ENCODE results near the gene PACRG. TPM values are rescaled to one million over a fixed set of nuclear protein-coding genes. Genes with fewer than 3 reads are reported as not detected.

PACRG gene
- total RNA-seq, 1 donor from 2014 or later = 2.4 TPM

GRCh38 chr6:162940426-162940825, 212.7 kb downstream of the PACRG start:
- Mint-ChIP-seq H3K4me3 (ENCODE audit: low read depth) (no peak overlapping the region), H3K27me3 (no peaks in the 10 kb centered on the region), H3K36me3 (ENCODE audit: insufficient read depth) (no peaks in the 10 kb centered on the region), H3K27ac (no peak overlapping the region), H3K4me1 (ENCODE audit: low read depth) (peaks cover 6% of the 10 kb centered on the region), H3K9me3 (ENCODE audit: low read depth) (peaks cover 14% of the 10 kb centered on the region)
- TF ChIP-seq CTCF (IDR thresholded peaks at IDR 0.05; ENCODE audit: unreplicated experiment) = no peak
- DNase-seq (ENCODE audit: low spot score, unreplicated experiment) = no peak

- peaks cover 12% of the 10 kb centered on the region for H3K9me3 Mint-ChIP-seq (ENCODE audit: low read depth)
- no peak overlapping the region for H3K27ac Mint-ChIP-seq
- TF ChIP-seq CTCF (IDR thresholded peaks at IDR 0.05; ENCODE audit: unreplicated experiment) = no peak
- H3K4me1 Mint-ChIP-seq (ENCODE audit: low read depth) = peaks cover 6% of the 10 kb centered on the region
- H3K36me3 Mint-ChIP-seq (ENCODE audit: insufficient read depth) = no peaks in the 10 kb centered on the region
- no peak for DNase-seq (ENCODE audit: low spot score, unreplicated experiment)
- H3K4me3 Mint-ChIP-seq (ENCODE audit: low read depth) = no peak overlapping the region
- no peaks in the 10 kb centered on the region for H3K27me3 Mint-ChIP-seq
Measured at GRCh38 chr6:162941128-162941527, 213.4 kb downstream of the PACRG start.

- DNase-seq (ENCODE audit: low spot score, unreplicated experiment) = no peak
- TF ChIP-seq CTCF (IDR thresholded peaks at IDR 0.05; ENCODE audit: unreplicated experiment) = no peak
- H3K36me3 Mint-ChIP-seq (ENCODE audit: insufficient read depth) = no peaks in the 10 kb centered on the region
- peaks cover 3% of the 10 kb centered on the region for H3K4me1 Mint-ChIP-seq (ENCODE audit: low read depth)
- H3K27me3 Mint-ChIP-seq = no peaks in the 10 kb centered on the region
- H3K4me3 Mint-ChIP-seq (ENCODE audit: low read depth) = no peak overlapping the region
- peaks cover 12% of the 10 kb centered on the region for H3K9me3 Mint-ChIP-seq (ENCODE audit: low read depth)
- no peak overlapping the region for H3K27ac Mint-ChIP-seq
Measured at GRCh38 chr6:162942866-162943265, 215.1 kb downstream of the PACRG start.

GRCh38 chr6:162943369-162943768, 215.6 kb downstream of the PACRG start:
- Mint-ChIP-seq H3K9me3 (ENCODE audit: low read depth) (peaks cover 12% of the 10 kb centered on the region), H3K4me1 (ENCODE audit: low read depth) (peaks cover 3% of the 10 kb centered on the region), H3K27ac (no peak overlapping the region), H3K27me3 (no peaks in the 10 kb centered on the region), H3K36me3 (ENCODE audit: insufficient read depth) (no peaks in the 10 kb centered on the region), H3K4me3 (ENCODE audit: low read depth) (no peak overlapping the region)
- TF ChIP-seq CTCF (IDR thresholded peaks at IDR 0.05; ENCODE audit: unreplicated experiment) = no peak
- DNase-seq (ENCODE audit: low spot score, unreplicated experiment) = no peak

- H3K27me3 Mint-ChIP-seq = no peaks in the 10 kb centered on the region
Measured at GRCh38 chr6:162951164-162951743, 223.5 kb downstream of the PACRG start.

More at GRCh38 chr6:162951164-162951743, 223.5 kb downstream of the PACRG start:
- Mint-ChIP-seq H3K9me3 (ENCODE audit: low read depth) (no peaks in the 10 kb centered on the region), H3K4me1 (ENCODE audit: low read depth) (peaks cover 2% of the 10 kb centered on the region), H3K36me3 (ENCODE audit: insufficient read depth) (no peaks in the 10 kb centered on the region), H3K4me3 (ENCODE audit: low read depth) (no peak overlapping the region), H3K27ac (no peak overlapping the region)
- DNase-seq (ENCODE audit: low spot score, unreplicated experiment) = no peak
- TF ChIP-seq CTCF (IDR thresholded peaks at IDR 0.05; ENCODE audit: unreplicated experiment) = no peak

Measured in progenitor cell of endocrine pancreas (in vitro differentiated cells).